CD4-positive, alpha-beta T cell treated with Interleukin-2 at 100 ng/mL for 4 hours (primary cell): ENCODE data around the gene UCHL5.

ENCODE experiments used
- DNase-seq: peaks from one replicate; pipeline ENCODE4 v3.0.0-alpha.2; 2020; ENCODE audit warnings: low spot score

UCHL5 gene

GRCh38 chr1:192967211-192967877, 91.8 kb downstream of the UCHL5 start:
- no peak for DNase-seq

- DNase-seq, result no peak
Observed at GRCh38 chr1:192966073-192966472, 93.1 kb downstream of the UCHL5 start.

- no peak for DNase-seq
Observed at GRCh38 chr1:192962901-192963300, 96.3 kb downstream of the UCHL5 start.
